GM18868 (cell line): ENCODE results near the gene TMC5.
"Not testable (repeated sequence)": the region's sequence is repeated elsewhere in the genome, so short reads cannot be mapped to it uniquely, and the experiment has no call there.

Experiments used
- ATAC-seq: cut with Tn5 transposase; IDR thresholded peaks from one replicate; pipeline ENCODE4 v1.9.1; 2021; ENCODE audit warnings: mild to moderate bottlenecking, moderate library complexity; ENCODE audit not compliant: unreplicated experiment

TMC5 gene

GRCh38 chr16:19525385-19525723 lies 107.7 kb downstream of the TMC5 start:
- no peak for ATAC-seq

DNA sequence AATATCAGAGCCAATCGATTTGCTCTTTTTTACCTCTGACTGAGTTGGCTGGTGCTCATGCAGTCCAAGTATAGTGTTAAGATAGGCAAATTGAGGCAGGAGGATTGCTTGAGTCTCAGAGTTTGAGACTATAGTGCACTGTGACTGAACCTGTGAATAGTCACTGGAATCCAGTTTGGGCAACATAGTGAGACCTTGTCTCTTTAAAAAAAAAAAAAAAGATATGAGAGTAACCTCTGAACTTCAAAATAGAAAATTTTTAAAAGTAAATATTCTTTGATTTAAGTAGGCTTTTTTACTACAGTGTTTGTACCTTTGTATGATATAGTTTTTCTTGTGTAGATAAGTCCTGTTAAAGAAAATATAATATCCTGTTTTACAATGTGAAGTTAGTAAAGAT lies 109.5 kb downstream of the TMC5 start:
- ATAC-seq: no peak

DNA sequence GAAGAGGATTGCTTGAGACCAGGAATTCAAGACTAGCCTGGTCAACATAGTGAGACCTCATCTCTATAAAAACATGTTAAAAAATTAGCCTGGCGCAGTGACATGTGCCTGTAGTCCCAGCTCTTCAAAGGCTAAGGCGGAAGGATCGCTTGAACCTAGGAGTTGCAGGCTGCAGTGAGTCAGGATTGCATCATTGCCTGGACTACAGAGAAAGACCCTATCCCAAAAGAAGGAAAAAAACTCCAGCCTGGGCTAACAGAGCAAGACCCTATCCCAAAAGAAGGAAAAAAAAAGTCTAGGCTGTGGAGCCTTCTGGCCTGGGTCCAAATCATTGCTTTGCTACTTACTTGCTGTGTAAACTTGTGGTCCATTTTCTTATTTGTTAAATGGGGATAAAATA lies 111.0 kb downstream of the TMC5 start:
- no peak for ATAC-seq

DNA sequence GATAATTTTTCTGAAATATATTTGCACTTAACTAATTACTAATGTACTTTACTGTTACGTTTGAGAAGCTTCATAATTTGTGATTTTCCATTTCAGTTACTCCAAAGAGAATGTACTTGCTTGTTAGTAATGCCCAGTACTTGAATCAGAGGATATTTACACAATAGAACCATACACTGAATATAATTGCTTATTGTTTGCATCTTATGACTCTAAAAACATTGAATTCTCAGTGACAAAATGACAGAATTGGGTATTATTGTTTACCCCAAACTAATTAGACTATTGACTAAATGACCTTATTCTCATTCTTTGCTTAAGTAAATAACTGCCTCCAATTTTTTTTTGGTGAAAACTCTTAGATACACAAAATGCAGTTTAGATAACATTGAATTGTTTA lies 114.9 kb downstream of the TMC5 start:
- ATAC-seq: no peak

- ATAC-seq: no peak
These were observed 122.7 kb downstream of the TMC5 start for GRCh38 chr16:19540241-19540970.

GRCh38 chr16:19542138-19542821 lies 124.6 kb downstream of the TMC5 start:
- no peak for ATAC-seq

- ATAC-seq: not testable (repeated sequence)
These were observed 125.8 kb downstream of the TMC5 start for GRCh38 chr16:19543278-19543996.

DNA sequence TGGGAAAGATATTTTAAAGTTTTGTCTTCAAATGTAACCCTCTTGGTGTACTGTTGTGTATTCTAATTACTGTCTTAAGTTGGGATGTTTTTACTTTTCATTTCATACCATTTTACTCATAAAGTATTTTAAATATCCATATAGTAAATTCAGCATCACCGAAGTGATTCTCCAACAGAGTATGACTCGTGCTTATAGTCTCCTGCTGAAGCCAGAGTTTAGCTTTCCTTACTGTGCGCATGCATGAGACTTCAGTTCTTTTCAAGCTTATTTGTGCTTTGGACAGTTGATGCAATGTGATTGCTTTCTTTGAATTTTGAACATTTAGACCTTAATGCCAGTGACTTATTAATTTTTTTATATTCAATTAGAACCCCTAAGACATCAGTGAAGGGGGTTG lies 130.5 kb downstream of the TMC5 start:
- ATAC-seq: no peak
